NCI-H526 (cell line): ENCODE data around the gene VWF.

ENCODE experiments used
- DNase-seq, 2 experiments: peaks; one replicate each; lab custom pipeline; 2025; lab: John Stamatoyannopoulos, UW

VWF gene

GRCh38 chr12:5948696-5949095 is 175.8 kb downstream of the VWF start:
- no peak for DNase-seq

DNA sequence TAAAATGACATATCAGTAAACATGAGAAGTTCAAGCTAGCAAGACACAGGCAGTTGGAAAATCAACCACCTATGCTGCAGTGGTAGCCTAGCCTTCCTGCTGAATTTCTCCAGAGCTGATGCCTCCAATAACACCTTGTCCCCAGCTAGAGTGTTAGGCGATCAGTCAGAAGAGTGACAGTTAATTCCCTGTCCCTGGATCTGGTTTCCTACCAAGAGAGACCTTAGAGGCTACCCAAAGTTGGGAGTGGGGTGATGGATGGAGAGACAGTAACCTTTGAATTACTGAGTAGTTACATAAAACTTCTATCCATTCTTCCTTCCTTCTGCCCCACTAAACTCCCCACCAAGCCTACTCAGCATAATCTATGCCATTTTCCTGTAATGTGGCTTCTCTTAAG is 177.5 kb downstream of the VWF start:
- no peak for DNase-seq

DNA sequence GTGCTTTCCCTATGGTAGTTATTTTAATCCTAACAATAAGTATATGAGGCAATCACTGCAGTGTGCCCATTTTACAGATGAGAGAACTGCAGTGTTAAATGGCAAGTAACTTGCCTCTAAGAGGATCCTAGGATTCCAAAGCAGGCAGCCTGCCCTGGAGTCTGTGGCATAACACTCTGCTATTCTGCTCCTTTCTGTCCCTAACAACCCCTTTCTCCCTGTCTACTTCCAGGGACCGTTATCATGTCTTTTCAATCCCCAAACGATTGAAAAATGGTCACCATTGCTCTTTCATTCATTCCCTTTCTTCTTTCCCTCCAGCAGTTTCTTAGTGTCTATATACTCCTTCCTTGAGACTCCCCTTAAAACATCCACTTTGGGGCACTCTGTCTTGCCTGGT is 178.1 kb downstream of the VWF start:
- no peak for DNase-seq

DNA sequence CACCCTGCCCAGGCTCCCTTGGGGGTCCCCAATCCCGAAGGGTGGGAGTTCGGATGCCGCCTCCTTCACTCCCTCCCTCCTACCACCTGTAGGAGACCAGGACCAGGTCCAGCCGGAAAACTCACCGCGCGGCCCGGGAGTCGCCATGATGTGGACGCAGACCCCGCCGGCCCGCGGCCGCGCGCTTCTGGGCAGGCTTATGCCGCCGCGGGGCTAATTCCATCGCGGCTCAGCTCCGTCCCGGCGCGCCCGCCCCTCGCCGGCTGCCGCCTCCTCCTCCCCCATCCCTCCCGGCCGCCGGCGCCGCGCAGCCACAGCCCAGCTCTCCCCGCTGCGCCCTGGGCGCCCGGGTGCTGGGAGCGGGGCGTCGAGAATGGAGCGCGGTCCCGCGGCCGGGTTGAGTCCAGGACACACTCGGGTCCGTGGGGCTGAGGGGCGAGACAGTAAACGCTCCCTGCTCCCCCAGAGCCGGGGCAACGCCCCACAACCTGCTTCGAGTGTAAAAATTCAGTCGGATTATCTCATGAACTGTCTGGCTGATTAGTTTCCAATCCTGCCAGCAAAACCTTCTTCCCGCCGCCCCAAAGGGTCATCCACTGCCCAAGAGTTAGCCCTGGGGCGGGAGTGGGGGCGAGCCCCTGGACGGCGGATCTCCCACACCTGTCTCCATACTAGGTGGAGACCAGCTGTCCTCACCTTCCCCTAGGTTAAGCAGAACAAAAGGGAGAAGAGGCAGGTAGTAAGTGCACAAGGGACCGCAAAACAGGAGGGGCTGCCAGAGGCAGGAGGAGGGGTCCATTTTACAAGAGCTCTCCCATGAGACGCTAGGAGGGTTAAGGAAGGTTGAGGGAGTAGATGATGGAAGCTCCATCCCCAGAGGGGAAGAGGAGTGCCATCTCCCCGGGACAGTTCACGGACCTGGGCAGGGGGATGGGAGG is 179.1 kb downstream of the VWF start, which contains the start of gene ANO2:
TSS of gene ANO2 (minus strand) at position 189 of the 938 bp plus-strand sequence. CDS start at position 147, 42 bp downstream.
- DNase-seq, result peak; percentile 37 to 85

- peak in 1 of 2 experiments; percentile 31 for DNase-seq
Measured at GRCh38 chr12:5944688-5945070, 179.8 kb downstream of the VWF start.

GRCh38 chr12:5944053-5944452 is 180.4 kb downstream of the VWF start:
- no peak for DNase-seq

DNA sequence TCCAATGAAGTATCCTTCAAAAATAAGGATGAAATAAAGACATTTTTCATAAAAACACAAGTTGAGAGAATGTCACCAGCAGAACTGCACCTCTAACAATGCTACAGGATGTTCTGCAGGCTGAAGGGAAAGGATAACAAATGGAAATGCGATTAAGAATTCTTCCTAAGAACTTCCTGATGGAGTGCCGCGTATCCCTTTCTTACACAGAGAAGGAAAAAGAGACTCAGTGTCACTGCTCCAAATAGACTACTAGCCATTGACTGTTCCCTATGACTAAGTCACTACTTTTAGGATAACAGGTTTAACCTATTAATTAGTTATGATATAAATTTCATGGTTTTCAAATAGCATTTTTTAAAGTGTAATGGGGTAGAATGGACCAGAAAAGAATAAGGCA is 182.6 kb downstream of the VWF start:
- DNase-seq, result no peak

DNA sequence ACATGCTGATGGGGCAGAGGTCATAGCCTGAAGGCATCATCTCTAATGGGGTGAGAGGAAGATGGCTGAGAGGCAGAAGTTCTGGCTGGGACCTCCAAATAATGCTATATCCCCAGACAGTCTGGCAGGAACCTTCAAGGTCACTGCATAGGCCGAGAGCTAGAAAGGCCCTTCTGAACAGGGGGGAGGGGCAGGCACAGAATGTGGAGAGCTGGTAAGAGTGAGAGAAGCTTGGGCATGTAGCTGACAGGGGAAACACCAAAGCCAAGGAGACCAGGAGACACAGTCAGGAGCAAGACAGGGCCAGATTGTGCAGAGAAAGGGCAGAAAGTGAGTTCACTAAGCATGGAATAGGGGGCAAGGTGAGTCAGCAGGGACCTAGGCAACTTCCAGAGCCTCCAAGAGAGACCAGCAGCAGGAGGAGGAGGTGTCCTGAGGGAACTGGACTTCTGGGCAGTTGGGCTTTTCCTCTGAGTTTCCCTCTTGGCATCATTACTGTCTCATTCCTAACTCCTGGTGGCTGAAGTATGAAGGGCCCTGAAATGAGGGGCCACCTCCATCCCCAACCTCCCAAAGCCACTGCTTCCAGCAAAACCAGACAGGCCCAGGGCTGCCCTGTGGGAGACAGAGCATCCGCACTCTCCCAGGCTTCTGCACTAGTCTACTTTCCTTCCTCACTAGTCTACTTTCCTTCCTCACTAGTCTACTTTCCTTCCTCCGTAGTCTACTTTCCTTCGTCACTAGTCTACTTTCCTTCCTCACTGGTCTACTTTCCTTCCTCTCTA is 196.5 kb downstream of the VWF start:
- no peak for DNase-seq

DNA sequence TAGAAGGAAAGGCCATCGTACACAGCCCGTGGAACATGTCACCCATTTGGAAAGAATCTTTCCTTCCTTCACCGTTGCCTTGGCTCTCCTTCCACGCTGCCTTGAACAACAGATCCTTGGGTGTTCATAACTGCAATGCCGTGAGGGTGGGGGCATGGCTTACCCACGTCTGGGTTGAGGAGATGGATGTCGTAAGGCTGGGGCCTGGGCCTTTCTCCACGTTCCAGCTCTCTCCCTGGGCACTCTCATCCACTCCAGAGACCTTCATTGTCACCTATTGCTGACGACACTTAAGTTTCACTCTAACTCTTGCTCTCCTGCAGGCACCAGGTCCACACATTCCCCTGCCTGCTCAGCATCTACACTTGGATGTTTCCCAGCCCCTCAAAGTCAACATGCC is 198.8 kb downstream of the VWF start:
- no peak for DNase-seq

- no peak for DNase-seq
Measured at GRCh38 chr12:5924342-5924741, 200.1 kb downstream of the VWF start.

- no peak for DNase-seq
Measured at GRCh38 chr12:5923751-5924150, 200.7 kb downstream of the VWF start.

DNA sequence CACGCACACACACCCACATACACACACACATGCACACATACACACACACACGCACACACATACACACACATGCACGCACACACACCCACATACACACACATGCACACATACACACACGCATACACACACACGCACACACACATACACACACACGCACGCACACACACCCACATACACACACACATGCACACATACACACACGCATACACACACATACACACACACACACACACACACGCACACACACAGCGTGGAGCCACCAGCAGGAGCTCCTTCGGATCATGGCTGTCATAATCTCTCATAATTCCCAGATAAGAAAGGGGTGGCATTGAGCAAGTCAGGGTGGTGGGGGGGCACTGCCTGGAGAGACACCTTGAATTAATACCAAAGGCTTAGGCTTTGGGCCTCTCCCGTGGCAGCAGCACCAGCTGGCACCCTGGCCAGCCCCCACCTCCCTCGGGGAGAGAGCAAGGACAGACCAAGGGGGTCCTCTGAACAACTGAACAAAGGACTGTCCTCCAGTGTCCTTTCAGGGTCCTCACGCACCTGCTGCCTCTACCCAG is 201.3 kb downstream of the VWF start:
- no peak for DNase-seq

- DNase-seq, result peak in 1 of 2 experiments; percentile 6
Measured at GRCh38 chr12:5921966-5922899, 202.2 kb downstream of the VWF start.

GRCh38 chr12:5921027-5921909 is 203.2 kb downstream of the VWF start:
- DNase-seq, result no peak

DNA sequence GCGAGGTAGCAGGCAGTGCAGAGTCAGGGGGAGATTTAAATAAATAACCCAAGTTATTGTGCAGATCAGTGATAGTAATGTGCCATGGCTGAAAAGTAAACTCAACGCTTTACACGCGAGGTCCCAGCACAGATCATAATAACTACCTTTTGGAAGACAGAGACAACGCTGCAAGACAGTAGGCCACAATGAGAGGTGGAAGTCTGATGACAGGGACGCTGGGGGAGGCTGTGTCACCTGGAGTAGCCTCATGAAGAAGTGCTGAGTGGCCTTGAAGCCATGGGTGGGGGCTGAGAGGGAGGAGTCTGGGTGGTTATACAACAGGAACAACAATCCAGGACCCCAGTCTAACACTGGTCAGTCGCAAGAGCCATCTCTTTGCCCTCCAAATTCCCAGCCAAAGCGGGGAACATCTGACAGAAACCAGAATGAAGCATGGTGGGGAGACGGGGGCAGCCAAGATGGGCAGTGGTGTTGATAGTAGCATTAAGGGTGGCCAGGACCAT is 207.6 kb downstream of the VWF start:
- no peak for DNase-seq

DNA sequence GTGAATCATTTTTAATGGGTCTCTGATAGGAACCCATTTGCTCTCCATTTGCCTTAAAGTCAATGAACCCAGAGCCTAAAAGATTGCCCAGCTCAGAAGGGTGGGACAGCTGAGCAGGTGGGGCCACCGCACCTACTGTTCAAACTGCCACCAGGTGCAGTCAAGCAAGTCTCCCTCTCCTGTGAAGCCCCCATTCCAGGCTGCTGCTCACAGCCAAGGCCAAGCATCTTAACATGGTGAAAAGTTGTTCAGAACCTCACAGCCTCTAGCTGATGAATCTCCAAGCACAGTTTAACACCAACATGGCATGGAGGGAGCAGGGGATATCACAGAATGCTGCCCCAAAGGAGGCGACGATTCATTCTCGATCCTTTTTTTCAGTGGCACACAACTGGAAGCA is 209.0 kb downstream of the VWF start:
- DNase-seq, result no peak

GRCh38 chr12:5914387-5915149 is 209.9 kb downstream of the VWF start:
- no peak for DNase-seq

DNA sequence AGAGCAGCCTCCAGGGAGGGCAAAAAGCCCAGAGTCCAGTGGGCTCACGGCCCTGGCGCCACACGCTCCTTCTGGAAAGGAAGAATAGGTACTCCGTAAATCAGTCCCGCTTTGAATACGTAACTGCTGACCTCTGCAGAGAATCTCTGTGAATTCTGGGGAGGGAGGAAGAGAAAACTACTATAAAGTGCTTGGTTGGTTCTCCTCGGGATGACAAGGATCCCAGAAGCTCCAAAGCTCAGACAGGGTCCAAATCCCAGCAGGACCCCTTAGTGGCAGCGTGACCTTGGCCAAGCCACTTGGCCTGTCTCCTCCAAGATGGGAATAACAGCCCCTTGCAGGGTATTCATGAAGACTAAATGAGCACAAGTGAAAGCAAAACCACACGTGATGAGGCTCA is 211.1 kb downstream of the VWF start:
- DNase-seq, result no peak
